Measurements from ENCODE around the gene MTMR1.

Gene MTMR1

DNA sequence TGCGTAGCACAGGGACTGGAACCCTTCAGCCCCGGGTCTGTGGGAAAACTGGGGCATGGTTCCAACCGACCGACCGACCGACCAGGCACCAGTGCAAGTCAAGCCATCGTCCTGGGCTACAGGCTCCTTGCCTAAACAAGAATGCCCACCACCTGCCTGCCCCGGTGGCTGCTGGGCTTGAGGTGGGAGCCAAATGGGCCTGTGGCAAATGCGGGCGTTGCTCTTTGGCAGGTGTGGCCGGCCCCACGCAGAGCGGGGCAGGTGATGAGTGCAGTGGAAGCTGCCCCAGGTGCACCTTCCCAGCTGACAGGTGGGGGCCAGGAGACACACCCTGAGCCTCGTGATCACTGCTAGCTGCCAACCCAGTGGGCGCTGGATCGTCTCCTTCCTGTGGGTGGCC is 77.9 kb downstream of the MTMR1 start:
- no peak overlapping the region for H3K27ac Mint-ChIP-seq
- H3K9me3 Mint-ChIP-seq = peaks cover 37% of the 10 kb centered on the region
- H3K27me3 Mint-ChIP-seq (ENCODE audit: low read depth, poor library complexity) = peaks cover 3% of the 10 kb centered on the region
- TF ChIP-seq, protein P1, sequence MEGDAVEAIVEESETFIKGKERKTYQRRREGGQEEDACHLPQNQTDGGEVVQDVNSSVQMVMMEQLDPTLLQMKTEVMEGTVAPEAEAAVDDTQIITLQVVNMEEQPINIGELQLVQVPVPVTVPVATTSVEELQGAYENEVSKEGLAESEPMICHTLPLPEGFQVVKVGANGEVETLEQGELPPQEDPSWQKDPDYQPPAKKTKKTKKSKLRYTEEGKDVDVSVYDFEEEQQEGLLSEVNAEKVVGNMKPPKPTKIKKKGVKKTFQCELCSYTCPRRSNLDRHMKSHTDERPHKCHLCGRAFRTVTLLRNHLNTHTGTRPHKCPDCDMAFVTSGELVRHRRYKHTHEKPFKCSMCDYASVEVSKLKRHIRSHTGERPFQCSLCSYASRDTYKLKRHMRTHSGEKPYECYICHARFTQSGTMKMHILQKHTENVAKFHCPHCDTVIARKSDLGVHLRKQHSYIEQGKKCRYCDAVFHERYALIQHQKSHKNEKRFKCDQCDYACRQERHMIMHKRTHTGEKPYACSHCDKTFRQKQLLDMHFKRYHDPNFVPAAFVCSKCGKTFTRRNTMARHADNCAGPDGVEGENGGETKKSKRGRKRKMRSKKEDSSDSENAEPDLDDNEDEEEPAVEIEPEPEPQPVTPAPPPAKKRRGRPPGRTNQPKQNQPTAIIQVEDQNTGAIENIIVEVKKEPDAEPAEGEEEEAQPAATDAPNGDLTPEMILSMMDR (IDR thresholded peaks at IDR 0.05) = no peak
- peaks cover 4% of the 10 kb centered on the region for H3K4me1 Mint-ChIP-seq
- DNase-seq = no peak
- H3K36me3 Mint-ChIP-seq (ENCODE audit: low read depth) = peaks cover 23% of the 10 kb centered on the region
- no peak overlapping the region for H3K4me3 Mint-ChIP-seq

DNA sequence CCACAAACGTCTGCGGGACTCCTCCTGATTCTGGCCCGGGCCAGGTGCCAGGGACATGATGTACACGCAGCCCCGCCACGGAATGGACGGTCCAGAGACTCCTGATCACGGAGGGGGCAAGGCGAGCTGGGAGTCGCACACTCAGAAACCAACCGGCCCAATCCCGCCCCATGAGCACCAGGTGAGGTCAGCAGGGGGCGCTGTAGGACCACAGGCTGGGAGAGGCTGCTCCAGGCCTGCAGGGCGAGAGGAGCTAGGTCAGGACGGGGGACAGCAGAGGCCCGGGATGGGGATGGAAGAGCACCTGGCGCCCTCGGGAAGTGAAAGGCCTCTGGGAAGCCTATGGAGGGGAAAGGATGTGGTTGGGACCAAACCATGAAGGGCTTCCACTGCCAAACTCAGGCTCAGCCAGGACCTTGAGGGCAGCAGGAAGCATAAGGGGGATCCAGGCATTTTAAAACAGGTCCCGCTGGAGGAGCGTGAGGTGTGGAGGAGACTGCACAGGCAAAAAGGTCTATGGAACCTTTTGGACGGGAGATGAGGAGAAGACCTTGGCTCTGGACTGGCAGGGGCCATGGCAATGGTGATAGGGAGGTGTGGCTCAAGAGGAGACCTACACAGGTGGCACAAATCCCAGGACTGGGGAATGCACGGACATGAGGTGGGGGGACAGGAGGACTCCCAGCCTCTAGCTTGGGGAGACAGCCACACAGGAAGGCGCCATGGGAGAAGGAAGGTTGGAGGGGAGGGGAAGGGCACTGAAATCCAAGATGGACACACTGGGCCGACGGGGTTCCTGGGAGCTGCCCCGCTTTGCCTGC is 79.2 kb downstream of the MTMR1 start:
- Mint-ChIP-seq H3K27me3 (ENCODE audit: low read depth, poor library complexity) (peaks cover 6% of the 10 kb centered on the region), H3K4me3 (no peak overlapping the region), H3K27ac (no peak overlapping the region), H3K4me1 (peaks cover 5% of the 10 kb centered on the region), H3K9me3 (peaks cover 47% of the 10 kb centered on the region), H3K36me3 (ENCODE audit: low read depth) (peaks cover 30% of the 10 kb centered on the region)
- peak; percentile 87 for DNase-seq
- TF ChIP-seq, protein P1 (IDR thresholded peaks at IDR 0.05) = peak; percentile 68

DNA sequence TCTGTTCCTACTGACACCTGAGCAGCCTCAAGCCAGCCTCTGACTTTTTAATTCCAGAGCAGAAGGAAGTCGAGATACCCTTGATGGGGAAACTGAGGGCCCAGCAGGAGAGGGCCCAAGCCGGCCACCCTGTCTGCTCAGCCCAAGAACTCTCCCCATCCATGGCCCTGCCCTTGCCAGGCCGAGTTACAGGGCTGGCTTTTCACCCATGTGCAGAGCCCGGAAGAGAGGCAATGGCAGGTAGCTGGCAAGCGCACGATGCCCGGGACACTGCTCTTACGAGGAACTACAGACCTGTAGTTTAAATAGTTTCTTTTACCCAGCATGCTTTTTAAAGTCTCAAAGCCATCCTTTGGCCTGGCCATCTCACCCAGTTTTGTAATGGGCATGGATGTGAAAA is 79.9 kb downstream of the MTMR1 start:
- no peak for DNase-seq
- H3K4me1 Mint-ChIP-seq = peaks cover 8% of the 10 kb centered on the region
- no peak overlapping the region for H3K4me3 Mint-ChIP-seq
- peaks cover 48% of the 10 kb centered on the region for H3K9me3 Mint-ChIP-seq
- H3K27me3 Mint-ChIP-seq (ENCODE audit: low read depth, poor library complexity) = peaks cover 6% of the 10 kb centered on the region
- peaks cover 30% of the 10 kb centered on the region for H3K36me3 Mint-ChIP-seq (ENCODE audit: low read depth)
- no peak overlapping the region for H3K27ac Mint-ChIP-seq
- TF ChIP-seq, protein P1 (IDR thresholded peaks at IDR 0.05) = no peak

DNA sequence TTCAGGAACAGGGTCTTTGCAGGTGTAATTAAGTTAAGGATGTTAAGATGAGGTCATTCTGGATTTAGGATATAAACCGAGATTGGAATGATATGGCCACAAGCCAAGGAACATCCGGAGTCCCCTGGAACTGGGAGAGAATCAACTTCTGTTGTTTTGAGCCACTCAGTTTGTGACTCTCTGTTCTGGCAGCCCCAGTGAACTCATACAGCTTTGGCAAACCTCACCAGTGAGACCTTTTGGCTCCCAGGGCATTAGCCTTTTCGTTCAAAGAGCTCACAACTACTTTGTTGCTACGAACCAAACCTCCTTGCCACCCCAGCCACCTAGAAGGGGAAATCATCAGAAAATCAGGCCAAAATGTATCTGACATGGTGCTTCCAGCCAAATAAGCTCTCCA is 80.4 kb downstream of the MTMR1 start:
- Mint-ChIP-seq H3K27me3 (ENCODE audit: low read depth, poor library complexity) (peaks cover 9% of the 10 kb centered on the region), H3K36me3 (ENCODE audit: low read depth) (peaks cover 30% of the 10 kb centered on the region), H3K9me3 (peaks cover 53% of the 10 kb centered on the region), H3K4me3 (no peak overlapping the region), H3K4me1 (peaks cover 13% of the 10 kb centered on the region), H3K27ac (no peak overlapping the region)
- no peak for DNase-seq
- TF ChIP-seq, protein P1 (IDR thresholded peaks at IDR 0.05) = no peak

DNA sequence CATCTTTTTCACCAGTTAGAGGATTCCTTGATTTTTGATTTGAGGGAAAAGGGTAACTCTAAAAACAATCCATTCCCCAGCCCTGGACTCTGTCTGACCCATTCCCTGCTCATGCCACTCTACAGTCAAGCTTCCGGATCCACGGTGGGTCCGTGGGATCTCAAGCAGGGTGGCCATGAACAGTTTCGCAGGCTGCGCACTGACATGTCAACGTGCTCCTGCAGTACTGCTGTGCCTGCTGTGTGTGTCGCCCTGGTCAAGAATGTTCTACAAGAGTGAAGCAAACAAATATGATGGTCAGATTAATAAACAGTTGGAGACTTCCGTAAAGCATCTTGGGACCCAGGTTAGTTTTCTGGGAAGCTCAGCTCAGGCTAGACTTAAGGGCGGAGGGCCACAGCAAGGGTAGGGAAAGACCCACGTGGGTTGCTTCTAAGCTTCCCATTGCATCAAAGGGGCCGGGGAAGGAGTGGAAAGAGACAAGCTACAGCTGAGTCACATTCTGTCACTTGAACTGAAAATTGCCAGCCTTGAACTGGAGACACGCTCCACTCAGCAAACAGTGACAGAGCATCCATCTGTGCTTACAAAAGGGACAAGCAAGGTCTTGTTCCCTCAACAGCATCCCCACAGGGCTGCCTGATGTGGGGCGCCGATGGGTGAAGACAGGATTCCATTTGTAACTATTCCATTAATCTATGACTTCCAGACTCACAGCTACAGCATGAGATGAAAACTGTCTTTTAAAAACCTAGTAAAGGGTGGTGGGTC is 81.8 kb downstream of the MTMR1 start:
- peaks cover 30% of the 10 kb centered on the region for H3K36me3 Mint-ChIP-seq (ENCODE audit: low read depth)
- TF ChIP-seq, protein P1 (IDR thresholded peaks at IDR 0.05) = no peak
- peaks cover 9% of the 10 kb centered on the region for H3K27me3 Mint-ChIP-seq (ENCODE audit: low read depth, poor library complexity)
- no peak overlapping the region for H3K4me3 Mint-ChIP-seq
- H3K9me3 Mint-ChIP-seq = peaks cover 54% of the 10 kb centered on the region
- no peak overlapping the region for H3K27ac Mint-ChIP-seq
- peaks cover 21% of the 10 kb centered on the region for H3K4me1 Mint-ChIP-seq
- no peak for DNase-seq

Measured in nephron progenitor cell (in vitro differentiated cells).